ENCODE results near the gene CMTM6. TPM values are rescaled to one million over a fixed set of nuclear protein-coding genes. Genes with fewer than 3 reads are reported as not detected.
A peak's percentile ranks its signal among the peaks of the same experiment; 100 is the strongest.
"Not testable (repeated sequence)": the region's sequence is repeated elsewhere in the genome, so short reads cannot be mapped to it uniquely, and the experiment has no call there.

Gene CMTM6
- total and polyA plus RNA-seq, 12 donors = 8.5 to 23.8 (median 11.0) TPM

- H3K27ac ChIP-seq = no peak overlapping the region
- intact Hi-C loops (cut with DNase I) = no loop called here
- 96% methylated on average over 3 of the region's 3 CpGs for WGBS, 2 donors
- peaks cover 0 to 12% (median 0%) of the 10 kb centered on the region in 9 donors for H3K36me3 ChIP-seq
- H3K9me3 ChIP-seq = peaks cover 0 to 4% (median 0%) of the 10 kb centered on the region in 11 donors
- DNase-seq (no peak), ATAC-seq (no peak)
- TF ChIP-seq, protein P1, sequence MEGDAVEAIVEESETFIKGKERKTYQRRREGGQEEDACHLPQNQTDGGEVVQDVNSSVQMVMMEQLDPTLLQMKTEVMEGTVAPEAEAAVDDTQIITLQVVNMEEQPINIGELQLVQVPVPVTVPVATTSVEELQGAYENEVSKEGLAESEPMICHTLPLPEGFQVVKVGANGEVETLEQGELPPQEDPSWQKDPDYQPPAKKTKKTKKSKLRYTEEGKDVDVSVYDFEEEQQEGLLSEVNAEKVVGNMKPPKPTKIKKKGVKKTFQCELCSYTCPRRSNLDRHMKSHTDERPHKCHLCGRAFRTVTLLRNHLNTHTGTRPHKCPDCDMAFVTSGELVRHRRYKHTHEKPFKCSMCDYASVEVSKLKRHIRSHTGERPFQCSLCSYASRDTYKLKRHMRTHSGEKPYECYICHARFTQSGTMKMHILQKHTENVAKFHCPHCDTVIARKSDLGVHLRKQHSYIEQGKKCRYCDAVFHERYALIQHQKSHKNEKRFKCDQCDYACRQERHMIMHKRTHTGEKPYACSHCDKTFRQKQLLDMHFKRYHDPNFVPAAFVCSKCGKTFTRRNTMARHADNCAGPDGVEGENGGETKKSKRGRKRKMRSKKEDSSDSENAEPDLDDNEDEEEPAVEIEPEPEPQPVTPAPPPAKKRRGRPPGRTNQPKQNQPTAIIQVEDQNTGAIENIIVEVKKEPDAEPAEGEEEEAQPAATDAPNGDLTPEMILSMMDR (IDR thresholded peaks at IDR 0.05) = no peak
- no peaks in the 10 kb centered on the region for H3K27me3 ChIP-seq
- no peak overlapping the region for H3K4me3 ChIP-seq
- peaks cover 0 to 24% (median 8%) of the 10 kb centered on the region in 9 donors for H3K4me1 ChIP-seq
These were observed 59.9 kb downstream of the CMTM6 start for GRCh38 chr3:32442766-32443165.

DNA sequence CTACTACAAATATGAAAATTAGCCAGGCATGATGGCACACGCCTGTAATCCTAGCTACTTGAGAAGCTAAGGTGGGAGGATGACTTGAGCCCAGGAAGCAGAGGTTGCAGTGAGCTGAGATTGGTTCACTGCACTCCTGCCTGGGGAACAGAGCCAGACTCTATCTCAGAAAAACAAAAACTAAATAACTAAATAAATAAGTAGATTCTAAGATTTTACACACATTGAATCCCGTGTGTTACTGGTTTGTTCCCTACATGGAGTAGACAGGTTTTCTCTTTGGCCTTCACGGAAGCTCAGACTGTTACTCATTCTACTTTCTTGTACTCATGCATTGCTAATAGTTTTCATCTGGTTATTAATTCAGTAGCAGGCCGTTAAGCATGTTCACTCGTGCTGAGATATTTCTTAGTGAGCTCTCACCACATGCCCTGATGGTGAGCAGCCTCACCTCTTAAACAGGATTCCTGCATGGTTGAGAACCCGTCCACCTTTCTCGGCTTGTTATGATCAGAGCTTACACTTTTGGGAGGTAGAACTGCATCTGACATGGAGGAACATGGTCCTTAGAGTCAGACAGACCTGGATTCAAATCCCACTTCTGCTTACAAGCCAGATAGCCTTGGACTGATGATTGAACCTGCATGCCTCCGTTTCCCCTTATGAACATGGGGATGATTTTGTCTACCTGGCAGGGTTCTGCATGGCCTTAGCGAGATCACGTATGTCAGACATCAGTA lies 61.9 kb downstream of the CMTM6 start:
- Histone ChIP-seq H3K36me3 (peaks cover 0 to 12% (median 0%) of the 10 kb centered on the region in 9 donors), H3K4me3 (no peak overlapping the region), H3K27me3 (no peaks in the 10 kb centered on the region), H3K9me3 (peaks cover 0 to 4% (median 0%) of the 10 kb centered on the region in 11 donors), H3K27ac (no peak overlapping the region), H3K4me1 (peaks cover 0 to 35% (median 8%) of the 10 kb centered on the region in 9 donors)
- WGBS, 2 donors = 82 to 86% methylated on average over 10 of the region's 10 CpGs
- intact Hi-C loops (cut with DNase I) = no loop called here
- no peak for ATAC-seq
- TF ChIP-seq, protein P1 (IDR thresholded peaks at IDR 0.05) = no peak
- no peak for DNase-seq

DNA sequence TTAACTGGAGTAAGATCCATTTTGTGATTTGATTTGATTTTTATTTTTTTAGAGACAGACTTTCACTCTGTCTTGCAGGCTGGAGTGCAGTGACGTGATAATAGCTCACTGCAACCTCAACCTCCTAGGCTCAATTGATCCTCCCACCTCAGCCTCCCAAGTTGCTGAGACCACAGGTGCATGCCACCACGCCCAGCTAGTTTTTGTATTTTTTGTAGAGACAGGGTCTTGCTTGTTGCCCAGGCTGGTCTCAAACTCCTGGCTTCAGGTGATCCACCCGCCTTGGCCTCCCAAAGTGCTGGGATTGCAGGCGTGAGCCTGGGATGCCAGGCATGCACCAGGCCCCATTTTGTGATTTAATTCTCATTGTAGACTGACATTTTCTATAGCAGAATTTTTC lies 63.2 kb downstream of the CMTM6 start:
- WGBS, 2 donors = 97 to 99% methylated on average over 4 of the region's 4 CpGs
- H3K27me3 ChIP-seq; H3K4me3 ChIP-seq; intact Hi-C loops (cut with DNase I); H3K9me3 ChIP-seq; ATAC-seq; DNase-seq: not testable (repeated sequence)
- peak overlapping the region in 1 of 10 donors; percentile 27 for H3K27ac ChIP-seq
- peaks cover 0 to 12% (median 0%) of the 10 kb centered on the region in 9 donors for H3K36me3 ChIP-seq
- peaks cover 0 to 36% (median 8%) of the 10 kb centered on the region in 9 donors for H3K4me1 ChIP-seq

- Histone ChIP-seq H3K4me3 (no peak overlapping the region), H3K36me3 (peaks cover 0 to 12% (median 0%) of the 10 kb centered on the region in 9 donors), H3K27me3 (no peaks in the 10 kb centered on the region), H3K27ac (peak overlapping the region in 3 of 10 donors; percentile 0 to 27 (median 27)), H3K4me1 (peaks cover 0 to 31% (median 8%) of the 10 kb centered on the region in 9 donors), H3K9me3 (no peaks in the 10 kb centered on the region)
- DNase-seq (no peak), ATAC-seq (peak in 4 of 8 donors; percentile 46 to 86 (median 67))
- 69 to 72% methylated on average over 10 of the region's 10 CpGs for WGBS, 2 donors
- TF ChIP-seq, protein P1 (IDR thresholded peaks at IDR 0.05) = no peak
- intact Hi-C loops (cut with DNase I) = no loop called here
These were observed 63.9 kb downstream of the CMTM6 start for GRCh38 chr3:32438596-32439344.

Data from heart right ventricle (tissue), 16 donors.